ENCODE results near the gene NTPCR.

Gene NTPCR

DNA sequence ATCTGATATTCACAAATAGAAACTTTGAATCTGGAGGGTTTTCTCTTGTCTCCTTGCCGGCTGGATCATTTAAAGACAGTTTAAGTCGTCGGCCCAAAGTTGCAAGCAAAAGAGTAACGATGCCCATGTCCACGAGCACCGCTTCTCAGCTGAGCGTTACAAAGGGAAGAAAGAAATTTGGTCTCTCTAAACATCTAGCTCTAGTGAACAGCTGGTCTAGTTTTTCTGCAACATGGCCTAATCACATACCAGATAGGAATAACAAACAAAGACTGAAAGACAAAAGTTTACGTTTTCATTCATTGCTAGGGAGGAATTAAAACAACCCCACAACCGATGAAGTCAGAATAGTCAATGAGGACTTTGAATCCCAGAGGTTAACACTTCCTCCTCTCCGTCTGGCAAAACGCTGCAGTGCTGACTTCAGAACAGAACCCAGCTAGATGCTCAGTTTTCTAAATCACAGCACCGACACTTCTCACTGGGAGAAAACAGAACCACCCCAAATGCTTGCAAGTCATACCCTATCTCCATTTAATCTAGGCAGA is 69.4 kb downstream of the NTPCR start:
- DNase-seq = no peak

DNA sequence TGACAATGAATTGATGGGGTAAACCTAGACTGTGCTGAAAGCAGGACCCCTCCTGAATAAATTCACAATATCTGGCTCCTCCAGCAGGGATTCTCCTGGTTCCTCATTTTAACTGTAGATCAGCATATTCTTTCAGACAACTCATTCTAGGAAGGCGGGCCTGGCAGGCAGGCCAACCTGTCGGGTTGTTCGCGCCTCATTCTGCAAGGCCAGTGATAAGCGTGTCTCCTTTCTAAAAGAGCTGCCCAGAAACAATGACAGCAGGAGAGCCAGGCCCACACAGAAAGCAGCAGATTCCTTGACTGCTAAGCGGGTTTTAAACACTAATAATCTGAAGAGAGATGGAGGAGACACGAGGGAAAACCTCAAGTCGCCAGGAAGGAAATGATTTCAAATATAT is 70.0 kb downstream of the NTPCR start:
- no peak for DNase-seq

DNA sequence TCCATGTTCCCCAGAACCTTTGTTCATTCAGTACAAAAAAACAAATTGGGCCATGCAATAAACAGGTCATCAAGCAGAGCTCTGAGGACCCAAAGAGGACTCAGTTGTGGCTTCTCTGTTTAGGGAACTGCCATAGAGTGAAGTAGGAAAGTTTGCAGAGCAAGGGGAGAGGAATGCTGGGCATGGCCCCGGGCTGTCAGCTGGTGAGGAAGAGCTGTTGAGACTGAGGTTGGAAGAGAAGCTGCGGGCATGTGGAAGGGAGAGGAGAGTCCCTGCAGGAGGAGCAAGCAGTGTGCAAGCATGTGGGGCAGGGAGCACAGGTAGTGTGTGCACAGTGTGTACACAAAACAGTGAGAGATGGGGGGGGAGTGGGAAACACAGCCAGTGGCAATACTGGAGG is 71.8 kb downstream of the NTPCR start:
- DNase-seq = no peak

- no peak for DNase-seq
Observed at GRCh38 chr1:233024199-233024598, 73.8 kb downstream of the NTPCR start.

GRCh38 chr1:233025157-233025556 is 74.7 kb downstream of the NTPCR start:
- peak in 1 of 5 experiments; percentile 20 for DNase-seq

- DNase-seq = no peak
Observed at GRCh38 chr1:233025567-233025966, 75.2 kb downstream of the NTPCR start.

GRCh38 chr1:233027046-233027445 is 76.6 kb downstream of the NTPCR start:
- DNase-seq = no peak

- no peak for DNase-seq
Observed at GRCh38 chr1:233031521-233031920, 81.1 kb downstream of the NTPCR start.

- DNase-seq = no peak
Observed at GRCh38 chr1:233032916-233033315, 82.5 kb downstream of the NTPCR start.

DNA sequence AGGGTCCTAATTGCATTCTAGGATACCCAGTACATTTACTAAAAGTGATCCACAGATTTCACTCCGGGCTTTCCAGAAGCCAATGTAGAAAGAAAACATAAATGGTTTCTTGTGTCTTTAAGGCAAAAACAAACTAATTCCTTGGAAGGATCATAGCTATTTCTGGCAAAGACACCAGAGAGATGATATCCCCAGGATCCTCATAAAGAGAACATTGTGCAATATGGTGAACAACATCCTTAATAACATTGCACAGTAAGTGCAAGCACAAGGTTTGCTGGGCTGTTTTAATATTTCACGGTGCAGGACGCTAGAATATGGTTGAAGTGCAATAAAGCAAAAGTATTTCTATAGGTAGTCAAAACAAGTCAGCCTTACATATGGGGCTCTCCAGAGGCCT is 83.0 kb downstream of the NTPCR start:
- DNase-seq = no peak
